CD4-positive, alpha-beta T cell (primary cell): Measurements from ENCODE around the gene GPS2. TPM values are rescaled to one million over a fixed set of nuclear protein-coding genes. Genes with fewer than 3 reads are reported as not detected.
A peak's percentile ranks its signal among the peaks of the same experiment; 100 is the strongest.

Experiments
- ATAC-seq: fragments of 200-7000 bp; cut with Tn5 transposase; one replicate; pipeline ENCODE4 v1.10.0; 2022; ENCODE audit warnings: mild to moderate bottlenecking; ENCODE audit not compliant: poor library complexity
- CTCF ChIA-PET: fragments of 350-600 bp; sonication (Branson Sonifier 250); formaldehyde crosslinking; loops from one replicate; lab custom pipeline; 2021; ENCODE audit warnings: antibody characterized with exemption, inconsistent platforms; lab: Charles Lee
- POLR2A ChIA-PET: fragments of 350-600 bp; sonication (Branson Sonifier 250); formaldehyde crosslinking; loops from one replicate; lab custom pipeline; 2021; ENCODE audit warnings: antibody characterized with exemption, inconsistent platforms; lab: Charles Lee
- DNase-seq, 14 experiments: peaks; one replicate each; pipeline ENCODE4 v3.0.0-alpha.2; 2013 to 2020; ENCODE audit warnings: mixed read lengths in 2 of 14
- H3K27ac ChIP-seq, 2 donors: one replicate each; pipeline versions ENCODE4 v1.5.1 to v1.7.0; 2013; ENCODE audit warnings: low read length in 2 of 2, low read depth in 1 of 2, mild to moderate bottlenecking in 1 of 2
- H3K27me3 ChIP-seq, 2 experiments: 1 replicate in 1 of 2; 2 replicates in 1 of 2; pipeline versions ENCODE4 v1.6.1 to v1.7.0; 2013; ENCODE audit warnings: low read length in 2 of 2, control low read depth in 1 of 2, mild to moderate bottlenecking in 1 of 2, moderate library complexity in 1 of 2; ENCODE audit not compliant: insufficient read depth in 2 of 2, control insufficient read depth in 1 of 2
- H3K36me3 ChIP-seq: one replicate; pipeline ENCODE4 v1.6.1; 2013; ENCODE audit warnings: low read length, control low read depth; ENCODE audit not compliant: insufficient read depth
- H3K4me1 ChIP-seq: one replicate; pipeline ENCODE4 v1.6.1; 2013; ENCODE audit warnings: low read length, control low read depth; ENCODE audit not compliant: insufficient read depth
- H3K4me3 ChIP-seq: one replicate; pipeline ENCODE4 v1.5.1; 2013; ENCODE audit warnings: mild to moderate bottlenecking, low read length, moderate library complexity
- H3K9me3 ChIP-seq, 2 experiments: 1 replicate in 1 of 2; 2 replicates in 1 of 2; pipeline versions ENCODE4 v1.6.1 to v1.7.0; 2013; ENCODE audit warnings: low read length in 2 of 2, mild to moderate bottlenecking in 2 of 2, control low read depth in 1 of 2, moderate library complexity in 1 of 2; ENCODE audit not compliant: control insufficient read depth in 1 of 2, insufficient read depth in 1 of 2
- H3K27ac Mint-ChIP-seq: one replicate; pipeline ENCODE4 v1.8.0; 2020; ENCODE audit warnings: mixed read lengths
- H3K27me3 Mint-ChIP-seq: one replicate; pipeline ENCODE4 v1.8.0; 2021; ENCODE audit warnings: mixed read lengths
- H3K36me3 Mint-ChIP-seq: one replicate; pipeline ENCODE4 v1.8.0; 2021; ENCODE audit warnings: low read depth, mixed read lengths
- H3K4me1 Mint-ChIP-seq: one replicate; pipeline ENCODE4 v1.8.0; 2021; ENCODE audit warnings: low read depth, mixed read lengths
- H3K4me3 Mint-ChIP-seq: one replicate; pipeline ENCODE4 v1.8.0; 2020; ENCODE audit warnings: mild to moderate bottlenecking, mixed read lengths
- H3K9me3 Mint-ChIP-seq: one replicate; pipeline ENCODE4 v1.8.0; 2020; ENCODE audit warnings: mixed read lengths
- CTCF ChIP-seq: fragments of 200-600 bp; IDR thresholded peaks from one replicate; pipeline ENCODE4 v1.8.0; 2022; ENCODE audit warnings: antibody characterized with exemption, mild to moderate bottlenecking
- intact Hi-C, 2 experiments: fragments of 100-400 bp; cut with DNase I in 1 of 2; cut with micrococcal nuclease in 1 of 2; formaldehyde crosslinking; loops; one replicate each; pipeline versions ENCODE4 v1.15.1 to v1.9.0; 2023 to 2025; cut with DNase I, micrococcal nuclease
- total RNA-seq, 174 experiments: library from RNA in 2 of 174; stranded (reverse) in 2 of 174; gene quantifications; one replicate each; pipeline ENCODE4 v1.2.3 and lab custom pipeline; 2021 to 2026

Gene GPS2
- total RNA-seq, 2 experiments from 2014 or later = 122 to 140 TPM

DNA sequence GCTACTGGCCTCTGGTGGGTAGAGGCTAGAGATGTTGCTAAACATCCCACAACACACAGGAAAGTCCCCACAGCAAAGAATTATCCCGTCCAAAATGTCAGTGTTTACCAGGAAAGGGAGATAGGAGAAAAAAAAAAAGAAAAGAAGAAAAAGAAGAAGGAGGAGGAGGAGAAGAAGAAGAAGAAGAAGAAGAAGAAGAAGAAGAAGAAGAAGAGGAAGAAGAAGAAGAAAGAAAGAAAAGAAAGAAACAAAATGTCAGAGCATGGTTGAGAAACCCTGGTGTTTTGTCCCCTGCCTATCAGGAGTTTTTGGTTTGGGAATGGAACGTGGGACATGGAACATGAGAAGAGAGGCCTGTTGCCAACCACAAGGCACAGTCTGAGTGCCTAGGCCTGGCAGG, 42.2 kb upstream of the GPS2 start:
- ChIA-PET CTCF (interaction anchor here (5.1 kb wide), 1 partner anchor 79 kb away, joined by 55 read pairs; the partner anchor contains the start of gene TMEM102), POLR2A (interaction anchor here (1.9 to 2.2 kb wide), 2 partner anchors 79 to 127 kb away, joined by 10 to 15 read pairs; partner anchors contain the start of gene POLR2A)
- TF ChIP-seq CTCF = no peak
- Mint-ChIP-seq H3K4me3 (no peak overlapping the region), H3K4me1 (peaks cover 25% of the 10 kb centered on the region), H3K27ac (no peak overlapping the region), H3K9me3 (no peaks in the 10 kb centered on the region), H3K36me3 (no peaks in the 10 kb centered on the region), H3K27me3 (peaks cover 3% of the 10 kb centered on the region)
- no peaks in the 10 kb centered on the region for H3K36me3 ChIP-seq
- no peak for DNase-seq
- H3K27me3 ChIP-seq = no peaks in the 10 kb centered on the region
- no peaks in the 10 kb centered on the region for H3K9me3 ChIP-seq
- ATAC-seq = no peak
- intact Hi-C loops = loop anchor here (2.0 to 10.0 kb wide), 5 partner anchors 47 to 203 kb away; partner anchors contain the start of genes SENP3 (in 2 of the 2), NLGN2 (in 1 of the 2) and TMEM256 (in 1 of the 2)
- H3K27ac ChIP-seq = no peak overlapping the region
- no peak overlapping the region for H3K4me3 ChIP-seq
- peaks cover 28% of the 10 kb centered on the region for H3K4me1 ChIP-seq

- Mint-ChIP-seq H3K36me3 (no peaks in the 10 kb centered on the region), H3K27me3 (peaks cover under 1% of the 10 kb centered on the region)
- POLR2A ChIA-PET = interaction anchor here (0.9 to 2.7 kb wide), 7 partner anchors 27 to 330 kb away, joined by 4 to 15 read pairs (median 6); partner anchors contain the start of genes POLR2A and TMEM102
Measured at GRCh38 chr17:7356756-7357155, 41.6 kb upstream of the GPS2 start.

DNA sequence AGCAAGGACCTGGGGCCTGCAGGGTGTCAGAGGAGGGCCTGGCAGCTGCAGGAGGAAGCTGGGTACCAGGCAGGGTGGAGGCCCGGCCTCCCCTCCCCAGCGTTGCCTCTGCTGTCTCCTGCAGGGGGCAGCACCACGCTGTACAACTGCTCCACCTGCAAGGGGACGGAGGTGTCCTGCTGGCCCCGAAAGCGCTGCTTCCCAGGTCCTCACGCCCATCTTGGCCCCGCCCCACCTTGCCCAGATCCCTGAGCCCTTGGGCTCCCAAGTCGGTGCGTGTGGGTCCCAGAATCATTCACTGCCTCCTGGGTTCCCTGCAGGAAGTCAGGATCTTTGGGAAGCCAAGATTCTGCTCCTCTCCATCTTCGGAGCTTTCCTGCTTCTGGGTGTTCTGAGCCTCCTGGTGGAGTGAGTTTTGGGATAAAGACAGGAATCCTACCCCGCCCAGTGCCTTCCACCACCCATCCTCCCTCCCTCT, 41.0 kb upstream of the GPS2 start:
- Mint-ChIP-seq H3K9me3 (no peaks in the 10 kb centered on the region), H3K27me3 (no peaks in the 10 kb centered on the region), H3K4me3 (peak overlapping the region; percentile 72), H3K36me3 (peaks cover 4% of the 10 kb centered on the region), H3K4me1 (peaks cover 30% of the 10 kb centered on the region), H3K27ac (no peak overlapping the region)
- no peak overlapping the region for H3K4me3 ChIP-seq
- peaks cover 35% of the 10 kb centered on the region for H3K4me1 ChIP-seq
- CTCF ChIA-PET = interaction anchor here (0.6 to 5.1 kb wide), 34 partner anchors 8 to 331 kb away, joined by 3 to 55 read pairs (median 4); partner anchors contain the start of genes ACAP1, FGF11, FXR2 and MPDU1
- intact Hi-C loops = loop anchor here (1.0 to 10.0 kb wide), 7 partner anchors 49 to 233 kb away; partner anchors contain the start of genes SENP3 (in 2 of the 2), NLGN2 (in 1 of the 2) and TMEM256 (in 1 of the 2)
- DNase-seq (peak; percentile 77 to 91 (median 84)), ATAC-seq (peak; percentile 70)
- no peaks in the 10 kb centered on the region for H3K9me3 ChIP-seq
- peaks cover 3% of the 10 kb centered on the region for H3K36me3 ChIP-seq
- no peaks in the 10 kb centered on the region for H3K27me3 ChIP-seq
- H3K27ac ChIP-seq = no peak overlapping the region
- TF ChIP-seq CTCF = peak; percentile 81
- POLR2A ChIA-PET = interaction anchor here (0.9 to 2.7 kb wide), 12 partner anchors 20 to 330 kb away, joined by 3 to 15 read pairs (median 4); partner anchors contain the start of genes ACAP1, FGF11, POLR2A and TMEM102

More at GRCh38 chr17:7356756-7357155, 41.6 kb upstream of the GPS2 start:
- Histone ChIP-seq H3K4me1 (peaks cover 32% of the 10 kb centered on the region), H3K4me3 (no peak overlapping the region), H3K27ac (no peak overlapping the region), H3K36me3 (no peaks in the 10 kb centered on the region), H3K27me3 (no peaks in the 10 kb centered on the region), H3K9me3 (no peaks in the 10 kb centered on the region)
- H3K4me3 Mint-ChIP-seq = no peak overlapping the region
- no peaks in the 10 kb centered on the region for H3K9me3 Mint-ChIP-seq
- no peak for ATAC-seq
- intact Hi-C loops = loop anchor here (1.0 to 10.0 kb wide), 7 partner anchors 48 to 233 kb away; partner anchors contain the start of genes SENP3 (in 2 of the 2), NLGN2 (in 1 of the 2) and TMEM256 (in 1 of the 2)
- DNase-seq = no peak
- H3K4me1 Mint-ChIP-seq = peaks cover 26% of the 10 kb centered on the region
- TF ChIP-seq CTCF = no peak
- H3K27ac Mint-ChIP-seq = no peak overlapping the region
- CTCF ChIA-PET = interaction anchor here (1.2 to 5.1 kb wide), 14 partner anchors 9 to 331 kb away, joined by 3 to 55 read pairs (median 6); partner anchors contain the start of genes ACAP1, FGF11, FXR2 and NEURL4
